Fibroblast of lung (primary cell): ENCODE results near the gene HNRNPM.

ENCODE experiments used
- EZH2 ChIP-seq: IDR thresholded peaks from 2 replicates; pipeline ENCODE4 v1.5.1; 2012; ENCODE audit warnings: low read length, control low read depth, mild to moderate bottlenecking; ENCODE audit errors: missing control alignments
- TF ChIP-seq, protein P1 (sequence below), 2 donors: IDR thresholded peaks in 1 of 2; conservative IDR thresholded peaks in 1 of 2; 1 replicate in 1 of 2; 2 replicates in 1 of 2; pipeline ENCODE4 v1.5.1; 2011 to 2012; ENCODE audit warnings: low read length in 2 of 2, control low read depth in 1 of 2, inconsistent platforms in 1 of 2, low read depth in 1 of 2, mild to moderate bottlenecking in 1 of 2

DNA sequence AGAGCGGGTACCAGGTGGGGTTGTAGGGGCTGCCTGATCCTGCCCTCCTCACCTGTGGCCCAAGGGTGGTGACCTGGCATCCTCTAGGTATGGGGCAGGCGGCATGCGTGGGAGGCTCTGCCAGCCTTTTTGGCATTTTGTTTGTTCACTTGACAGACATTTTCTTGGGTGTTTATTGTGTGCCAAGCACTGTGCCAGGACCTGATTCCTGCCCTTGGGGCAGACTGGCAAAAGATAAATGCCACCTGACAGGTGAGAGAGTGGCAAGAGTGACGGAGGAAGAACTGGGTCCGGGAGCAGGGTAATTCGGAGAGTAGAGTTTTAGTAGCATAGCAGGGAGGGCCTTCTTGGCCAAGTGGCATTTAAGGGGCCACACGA lies 48.6 kb upstream of the HNRNPM start:
- TF ChIP-seq, protein P1, sequence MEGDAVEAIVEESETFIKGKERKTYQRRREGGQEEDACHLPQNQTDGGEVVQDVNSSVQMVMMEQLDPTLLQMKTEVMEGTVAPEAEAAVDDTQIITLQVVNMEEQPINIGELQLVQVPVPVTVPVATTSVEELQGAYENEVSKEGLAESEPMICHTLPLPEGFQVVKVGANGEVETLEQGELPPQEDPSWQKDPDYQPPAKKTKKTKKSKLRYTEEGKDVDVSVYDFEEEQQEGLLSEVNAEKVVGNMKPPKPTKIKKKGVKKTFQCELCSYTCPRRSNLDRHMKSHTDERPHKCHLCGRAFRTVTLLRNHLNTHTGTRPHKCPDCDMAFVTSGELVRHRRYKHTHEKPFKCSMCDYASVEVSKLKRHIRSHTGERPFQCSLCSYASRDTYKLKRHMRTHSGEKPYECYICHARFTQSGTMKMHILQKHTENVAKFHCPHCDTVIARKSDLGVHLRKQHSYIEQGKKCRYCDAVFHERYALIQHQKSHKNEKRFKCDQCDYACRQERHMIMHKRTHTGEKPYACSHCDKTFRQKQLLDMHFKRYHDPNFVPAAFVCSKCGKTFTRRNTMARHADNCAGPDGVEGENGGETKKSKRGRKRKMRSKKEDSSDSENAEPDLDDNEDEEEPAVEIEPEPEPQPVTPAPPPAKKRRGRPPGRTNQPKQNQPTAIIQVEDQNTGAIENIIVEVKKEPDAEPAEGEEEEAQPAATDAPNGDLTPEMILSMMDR (conservative IDR thresholded peaks at IDR 0.05 in 1 of 2, IDR thresholded peaks at IDR 0.05 in 1 of 2; ENCODE audit: low read depth in 1 of 2, low read length in 2 of 2), result no peak
- TF ChIP-seq EZH2, result no peak
